PFSK-1 (cell line): ENCODE data around the gene DLD.

ENCODE experiments used
- FOXP2 ChIP-seq: optimal IDR thresholded peaks from 2 replicates; pipeline ENCODE3; 2011; ENCODE audit warnings: borderline replicate concordance, control low read depth, inconsistent platforms; ENCODE audit not compliant: insufficient read depth; ENCODE audit errors: extremely low read length, extremely low read depth
- POLR2AphosphoS5 ChIP-seq: IDR thresholded peaks from 2 replicates; pipeline ENCODE4 v1.6.1; 2012; ENCODE audit warnings: low read depth, mild to moderate bottlenecking, control low read depth, low read length, moderate library complexity
- SIN3A ChIP-seq: IDR thresholded peaks from 2 replicates; pipeline ENCODE4 v1.6.1; 2012; ENCODE audit warnings: mild to moderate bottlenecking, low read length, moderate library complexity, borderline replicate concordance; ENCODE audit not compliant: insufficient read depth
- TAF1 ChIP-seq: IDR thresholded peaks from 2 replicates; pipeline ENCODE4 v1.6.1; 2012; ENCODE audit warnings: low read length, control low read depth, borderline replicate concordance; ENCODE audit not compliant: insufficient read depth
- TF ChIP-seq, protein P1 (sequence below), 2 experiments: IDR thresholded peaks; 2 replicates each; pipeline versions ENCODE4 v1.6.1 to v1.8.0; 2011 to 2012; ENCODE audit warnings: low read depth in 2 of 2, low read length in 2 of 2, control low read depth in 1 of 2, inconsistent platforms in 1 of 2, mild to moderate bottlenecking in 1 of 2, moderate library complexity in 1 of 2; ENCODE audit not compliant: insufficient read depth in 1 of 2

DLD gene

DNA sequence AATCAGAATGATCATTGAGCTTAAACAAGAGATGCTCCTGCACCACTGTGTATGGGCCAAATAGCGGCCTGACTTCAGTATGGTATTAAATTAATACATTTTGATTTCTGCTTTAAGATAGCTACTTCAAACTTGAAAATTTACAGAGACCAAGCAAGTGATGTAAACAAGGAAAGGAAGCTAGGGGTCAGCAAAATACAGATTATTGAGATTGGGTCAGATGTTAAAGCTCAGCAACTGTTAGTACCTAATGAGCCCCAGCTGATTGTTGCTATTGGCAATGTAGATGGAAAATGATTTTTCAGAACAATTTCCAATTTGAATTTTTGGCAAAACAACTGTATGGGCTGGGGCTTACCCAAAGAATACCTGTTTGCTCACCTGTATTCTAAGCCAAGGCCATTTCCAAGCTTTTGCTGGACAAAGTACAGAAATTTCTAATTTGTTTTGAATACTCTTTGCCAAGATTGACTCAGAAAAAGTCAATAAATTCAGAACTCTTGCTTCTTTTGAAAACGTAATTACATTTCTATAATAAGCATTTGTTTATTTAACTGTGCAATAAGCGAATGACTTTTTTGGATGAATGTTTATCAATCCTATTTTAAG lies 23.0 kb upstream of the DLD start:
- TF ChIP-seq FOXP2 (no peak), SIN3A (no peak), POLR2AphosphoS5 (no peak)
- TF ChIP-seq, protein P1, sequence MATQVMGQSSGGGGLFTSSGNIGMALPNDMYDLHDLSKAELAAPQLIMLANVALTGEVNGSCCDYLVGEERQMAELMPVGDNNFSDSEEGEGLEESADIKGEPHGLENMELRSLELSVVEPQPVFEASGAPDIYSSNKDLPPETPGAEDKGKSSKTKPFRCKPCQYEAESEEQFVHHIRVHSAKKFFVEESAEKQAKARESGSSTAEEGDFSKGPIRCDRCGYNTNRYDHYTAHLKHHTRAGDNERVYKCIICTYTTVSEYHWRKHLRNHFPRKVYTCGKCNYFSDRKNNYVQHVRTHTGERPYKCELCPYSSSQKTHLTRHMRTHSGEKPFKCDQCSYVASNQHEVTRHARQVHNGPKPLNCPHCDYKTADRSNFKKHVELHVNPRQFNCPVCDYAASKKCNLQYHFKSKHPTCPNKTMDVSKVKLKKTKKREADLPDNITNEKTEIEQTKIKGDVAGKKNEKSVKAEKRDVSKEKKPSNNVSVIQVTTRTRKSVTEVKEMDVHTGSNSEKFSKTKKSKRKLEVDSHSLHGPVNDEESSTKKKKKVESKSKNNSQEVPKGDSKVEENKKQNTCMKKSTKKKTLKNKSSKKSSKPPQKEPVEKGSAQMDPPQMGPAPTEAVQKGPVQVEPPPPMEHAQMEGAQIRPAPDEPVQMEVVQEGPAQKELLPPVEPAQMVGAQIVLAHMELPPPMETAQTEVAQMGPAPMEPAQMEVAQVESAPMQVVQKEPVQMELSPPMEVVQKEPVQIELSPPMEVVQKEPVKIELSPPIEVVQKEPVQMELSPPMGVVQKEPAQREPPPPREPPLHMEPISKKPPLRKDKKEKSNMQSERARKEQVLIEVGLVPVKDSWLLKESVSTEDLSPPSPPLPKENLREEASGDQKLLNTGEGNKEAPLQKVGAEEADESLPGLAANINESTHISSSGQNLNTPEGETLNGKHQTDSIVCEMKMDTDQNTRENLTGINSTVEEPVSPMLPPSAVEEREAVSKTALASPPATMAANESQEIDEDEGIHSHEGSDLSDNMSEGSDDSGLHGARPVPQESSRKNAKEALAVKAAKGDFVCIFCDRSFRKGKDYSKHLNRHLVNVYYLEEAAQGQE (IDR thresholded peaks at IDR 0.05; ENCODE audit: insufficient read depth in 1 of 2, low read depth in 2 of 2, low read length in 2 of 2), result no peak

DNA sequence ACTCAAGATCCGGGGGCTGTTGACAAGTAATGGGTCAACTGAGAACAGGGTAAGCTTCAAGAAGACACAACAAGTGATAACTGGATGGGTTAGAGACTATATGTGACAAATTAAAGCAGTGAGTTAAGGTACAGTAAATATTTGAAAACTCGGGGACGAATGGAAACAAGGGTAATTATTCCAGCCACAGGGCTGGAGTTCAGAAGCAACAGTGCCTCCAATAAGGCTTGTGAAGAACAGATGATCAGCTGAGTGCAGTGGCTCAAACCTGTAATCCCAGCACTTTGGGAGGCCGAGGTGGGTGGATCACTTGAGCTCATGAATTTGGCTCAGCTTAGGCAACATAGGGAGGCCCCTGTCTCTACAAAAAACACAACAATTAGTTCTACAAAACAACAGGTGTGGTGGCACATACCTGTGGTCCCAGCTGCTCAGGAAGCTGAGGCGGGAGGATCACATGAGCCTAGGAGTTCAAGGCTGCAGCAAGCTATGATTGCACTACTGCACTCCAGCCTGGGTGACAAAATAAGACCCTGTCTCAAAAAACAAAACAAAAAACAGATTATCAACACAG lies 20.5 kb upstream of the DLD start:
- TF ChIP-seq, protein P1 (IDR thresholded peaks at IDR 0.05; ENCODE audit: insufficient read depth in 1 of 2, low read depth in 2 of 2, low read length in 2 of 2), result no peak
- TF ChIP-seq FOXP2 (no peak), SIN3A (no peak), TAF1 (no peak), POLR2AphosphoS5 (no peak)

DNA sequence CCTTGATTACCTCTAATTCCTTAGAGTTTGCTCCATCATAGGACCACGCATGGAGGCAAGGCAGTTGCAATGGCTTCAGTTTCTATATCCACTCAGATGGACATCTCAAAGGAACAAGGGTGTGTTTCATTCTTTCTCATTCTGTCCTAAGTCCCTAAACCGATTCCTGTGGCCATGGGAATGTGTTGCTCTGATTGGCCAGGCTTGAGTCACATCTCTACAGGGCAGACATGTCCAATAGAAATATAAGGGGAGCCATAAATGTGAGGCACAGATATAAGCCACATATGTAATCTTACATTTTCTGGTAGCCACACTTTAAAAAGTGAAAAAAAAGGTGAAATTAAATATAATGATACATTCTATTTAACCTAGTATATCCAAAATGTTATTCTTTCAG lies 16.9 kb upstream of the DLD start:
- no peak for TF ChIP-seq TAF1

DNA sequence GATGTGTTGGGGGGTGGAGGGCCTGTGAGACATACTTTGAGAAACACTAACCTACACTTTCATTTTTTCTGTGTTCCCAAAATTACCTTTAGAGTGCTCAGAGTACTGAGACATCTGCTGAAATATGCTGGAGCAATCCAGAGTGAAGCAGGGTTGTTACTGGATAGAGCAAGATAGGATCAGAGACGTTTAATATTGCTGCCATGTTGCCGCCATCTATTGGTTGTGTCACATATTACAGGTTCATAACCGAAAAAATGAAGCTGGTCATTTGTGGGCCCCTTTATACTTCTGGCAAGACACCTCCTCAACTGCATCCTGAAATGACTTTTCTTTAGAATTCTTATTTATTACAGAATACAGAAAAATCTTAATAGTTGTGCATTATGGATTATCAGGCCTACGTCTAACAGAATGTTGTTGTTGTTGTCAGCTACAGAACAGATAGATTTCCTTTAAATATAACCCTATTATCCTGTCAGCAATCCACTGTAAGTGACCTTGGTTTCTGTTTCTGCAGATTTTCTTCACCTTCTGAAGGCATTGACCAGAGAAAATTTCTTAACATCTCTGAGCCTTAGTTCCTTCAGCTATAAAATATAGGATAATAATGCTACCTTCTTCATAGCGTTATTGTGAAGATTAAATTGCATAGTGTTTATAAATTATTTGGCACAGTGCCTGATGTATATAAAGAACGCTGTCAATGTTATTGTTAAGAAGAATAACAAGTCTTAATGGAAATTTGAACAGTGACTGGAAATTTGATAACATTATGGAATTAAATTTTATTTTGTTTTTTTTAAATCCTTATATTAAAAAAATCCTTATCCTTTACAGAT lies 16.2 kb upstream of the DLD start:
- TF ChIP-seq POLR2AphosphoS5 (no peak), FOXP2 (no peak), TAF1 (no peak), SIN3A (no peak)
- TF ChIP-seq, protein P1 (IDR thresholded peaks at IDR 0.05; ENCODE audit: insufficient read depth in 1 of 2, low read depth in 2 of 2, low read length in 2 of 2), result no peak

DNA sequence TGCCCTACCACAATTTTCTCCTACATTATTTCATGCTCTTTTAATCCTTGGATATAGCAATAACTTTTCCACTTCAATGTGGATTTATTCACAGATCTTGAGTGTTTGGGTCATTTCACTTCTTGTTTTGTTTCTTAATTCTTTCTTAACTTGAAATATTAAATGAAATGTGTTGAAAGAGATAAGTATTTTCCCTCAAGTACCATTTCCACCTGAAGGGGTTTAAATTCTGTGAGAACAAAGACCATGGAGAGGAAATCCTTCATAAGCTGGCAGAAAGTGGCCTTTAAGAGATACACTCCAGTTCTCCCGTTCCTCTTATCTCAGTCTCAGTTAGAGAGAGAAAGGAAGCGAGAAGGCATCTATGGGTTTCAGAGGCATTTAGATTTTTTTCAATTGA lies 14.1 kb upstream of the DLD start:
- TF ChIP-seq TAF1, result no peak
- no peak for TF ChIP-seq POLR2AphosphoS5
- TF ChIP-seq SIN3A, result no peak
- TF ChIP-seq FOXP2, result no peak
- TF ChIP-seq, protein P1 (IDR thresholded peaks at IDR 0.05; ENCODE audit: insufficient read depth in 1 of 2, low read depth in 2 of 2, low read length in 2 of 2), result no peak
